Activated naive CD4-positive, alpha-beta T cell treated with Interleukin-2 at 50 U/mL for 16 hours (primary cell): ENCODE data around the gene HADH.
"Not testable (repeated sequence)": the region's sequence is repeated elsewhere in the genome, so short reads cannot be mapped to it uniquely, and the experiment has no call there.

Experiments
- DNase-seq: peaks from one replicate; pipeline ENCODE4 v3.0.0-alpha.2; 2020

The HADH gene

GRCh38 chr4:108033348-108033747 lies 43.7 kb downstream of the HADH start:
- DNase-seq: no peak

GRCh38 chr4:108034565-108034964 lies 44.9 kb downstream of the HADH start:
- DNase-seq: no peak

- no peak for DNase-seq
Observed at GRCh38 chr4:108035691-108036090, 46.0 kb downstream of the HADH start.

GRCh38 chr4:108036213-108036612 lies 46.5 kb downstream of the HADH start:
- peak; percentile 28 for DNase-seq

- DNase-seq: no peak
Observed at GRCh38 chr4:108037884-108038283, 48.2 kb downstream of the HADH start.

GRCh38 chr4:108042927-108043326 lies 53.2 kb downstream of the HADH start:
- no peak for DNase-seq

- no peak for DNase-seq
Observed at GRCh38 chr4:108043526-108043925, 53.8 kb downstream of the HADH start.

- DNase-seq: no peak
Observed at GRCh38 chr4:108044951-108045686, 55.4 kb downstream of the HADH start.

- DNase-seq: no peak
Observed at GRCh38 chr4:108045687-108046024, 56.0 kb downstream of the HADH start.

GRCh38 chr4:108047199-108047598 lies 57.5 kb downstream of the HADH start:
- no peak for DNase-seq

- no peak for DNase-seq
Observed at GRCh38 chr4:108048157-108048556, 58.5 kb downstream of the HADH start.

- DNase-seq: no peak
Observed at GRCh38 chr4:108048997-108049396, 59.3 kb downstream of the HADH start.

GRCh38 chr4:108049406-108049805 lies 59.7 kb downstream of the HADH start:
- peak; percentile 30 for DNase-seq

GRCh38 chr4:108050166-108051111 lies 60.8 kb downstream of the HADH start:
- not testable (repeated sequence) for DNase-seq

- DNase-seq: no peak
Observed at GRCh38 chr4:108051343-108051742, 61.7 kb downstream of the HADH start.

GRCh38 chr4:108052558-108053120 lies 63.0 kb downstream of the HADH start:
- DNase-seq: no peak

GRCh38 chr4:108053251-108053711 lies 63.6 kb downstream of the HADH start:
- DNase-seq: no peak

GRCh38 chr4:108054025-108054638 lies 64.4 kb downstream of the HADH start:
- no peak for DNase-seq

GRCh38 chr4:108055787-108056186 lies 66.1 kb downstream of the HADH start:
- DNase-seq: no peak

GRCh38 chr4:108056418-108056817 lies 66.7 kb downstream of the HADH start:
- DNase-seq: no peak

- no peak for DNase-seq
Observed at GRCh38 chr4:108058685-108059440, 69.2 kb downstream of the HADH start.

- DNase-seq: no peak
Observed at GRCh38 chr4:108060164-108060563, 70.5 kb downstream of the HADH start.
